Activated CD8-positive, alpha-beta memory T cell treated with anti-CD3 and anti-CD28 coated beads, Interleukin-2, amount 10 ng/mL, durations not matched to agents 7 days and 5 days (primary cell): ENCODE results near the gene ZFP36L1. TPM values are rescaled to one million over a fixed set of nuclear protein-coding genes. Genes with fewer than 3 reads are reported as not detected.

Experiments
- ATAC-seq: fragments of 150-1000 bp; cut with Tn5 transposase; one replicate; pipeline ENCODE4 v1.10.0; 2021; ENCODE audit warnings: moderate library complexity
- CTCF ChIA-PET: fragments of 350-600 bp; sonication (Branson Sonifier 250); formaldehyde crosslinking; loops from one replicate; lab custom pipeline; 2021; ENCODE audit warnings: antibody characterized with exemption; lab: Charles Lee
- DNase-seq: peaks from one replicate; pipeline ENCODE4 v3.0.0-alpha.2; 2020
- H3K27ac Mint-ChIP-seq: one replicate; pipeline ENCODE4 v1.8.0; 2021; ENCODE audit warnings: mild to moderate bottlenecking, mixed read lengths
- H3K27me3 Mint-ChIP-seq: one replicate; pipeline ENCODE4 v1.8.0; 2021; ENCODE audit warnings: mixed read lengths
- H3K36me3 Mint-ChIP-seq: one replicate; pipeline ENCODE4 v1.8.0; 2021; ENCODE audit warnings: mild to moderate bottlenecking, mixed read lengths
- H3K4me1 Mint-ChIP-seq: one replicate; pipeline ENCODE4 v1.8.0; 2021; ENCODE audit warnings: mixed read lengths
- H3K4me3 Mint-ChIP-seq: one replicate; pipeline ENCODE4 v1.8.0; 2021; ENCODE audit warnings: mild to moderate bottlenecking, moderate library complexity, mixed read lengths
- H3K9me3 Mint-ChIP-seq: one replicate; pipeline ENCODE4 v1.8.0; 2022; ENCODE audit warnings: low read depth, mixed read lengths
- total RNA-seq, 2 experiments: library from RNA; stranded (reverse); gene quantifications; one replicate each; pipeline ENCODE4 v1.2.3, GENCODE V29; 2021

The ZFP36L1 gene
- total RNA-seq, 2 experiments from 2014 or later: 53.6 to 85.6 TPM

DNA sequence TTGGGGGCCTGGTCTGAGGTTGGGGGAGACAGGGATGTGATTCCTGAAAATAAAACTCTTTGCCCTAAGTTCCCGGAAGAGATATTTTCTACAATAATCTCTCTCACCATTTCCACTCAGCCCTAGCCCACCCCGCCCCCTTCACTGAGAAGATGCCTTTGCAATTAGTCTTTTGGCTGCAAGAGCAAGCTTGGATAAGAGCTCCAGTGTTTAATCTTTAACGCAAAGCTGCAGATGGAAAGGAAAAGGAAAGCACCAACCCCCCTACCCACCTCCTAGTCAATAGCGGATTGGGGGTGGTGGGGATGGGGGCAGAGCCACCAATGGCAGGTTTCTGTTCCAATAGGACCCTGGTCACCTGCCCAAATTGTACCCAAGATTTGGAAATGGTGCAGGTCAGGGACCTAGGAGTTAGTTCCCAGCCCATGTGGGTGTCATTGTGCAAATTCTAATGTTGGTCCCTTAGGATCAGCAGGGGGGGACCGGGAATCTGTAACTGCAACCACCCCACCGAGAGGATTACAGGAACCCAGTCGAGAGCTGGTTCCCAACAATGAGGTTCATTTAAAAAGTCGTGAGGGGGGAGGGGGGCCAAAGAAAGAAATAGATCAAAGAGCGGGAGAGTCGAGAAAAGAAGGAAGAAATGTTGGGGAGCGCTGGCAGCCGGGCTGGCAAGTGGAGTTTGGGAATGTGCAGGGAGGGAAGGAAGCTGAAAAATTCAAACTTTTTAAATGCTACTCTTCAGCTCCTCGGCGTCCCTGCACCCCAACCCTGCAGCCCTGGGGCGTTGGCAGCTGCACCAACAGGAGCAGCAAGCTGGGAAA, 1.6 kb downstream of the ZFP36L1 start:
- DNase-seq (no peak), ATAC-seq (no peak)
- no peaks in the 10 kb centered on the region for H3K9me3 Mint-ChIP-seq
- peak overlapping the region; percentile 87 for H3K4me3 Mint-ChIP-seq
- peaks cover 51% of the 10 kb centered on the region for H3K4me1 Mint-ChIP-seq
- no peaks in the 10 kb centered on the region for H3K27me3 Mint-ChIP-seq
- CTCF ChIA-PET: interaction anchor here (0.8 to 9.6 kb wide), 14 partner anchors 11 to 541 kb away, joined by 3 to 237 read pairs (median 6); no protein-coding TSS in a partner anchor
- H3K27ac Mint-ChIP-seq: peak overlapping the region; percentile 100
- H3K36me3 Mint-ChIP-seq: peaks cover 48% of the 10 kb centered on the region

- CTCF ChIA-PET: interaction anchor here (1.0 to 9.6 kb wide), 13 partner anchors 10 to 846 kb away, joined by 3 to 237 read pairs (median 13); no protein-coding TSS in a partner anchor
- peak overlapping the region; percentile 87 for H3K4me3 Mint-ChIP-seq
- peak overlapping the region; percentile 100 for H3K27ac Mint-ChIP-seq
- H3K9me3 Mint-ChIP-seq: no peaks in the 10 kb centered on the region
- H3K36me3 Mint-ChIP-seq: peaks cover 48% of the 10 kb centered on the region
- no peaks in the 10 kb centered on the region for H3K27me3 Mint-ChIP-seq
- DNase-seq (peak; percentile 75), ATAC-seq (no peak)
- H3K4me1 Mint-ChIP-seq: peaks cover 54% of the 10 kb centered on the region
Observed at GRCh38 chr14:68790644-68791077, 2.2 kb downstream of the ZFP36L1 start.

- peak; percentile 62 for DNase-seq
- CTCF ChIA-PET: interaction anchor here (0.6 to 9.6 kb wide), 36 partner anchors 8 to 856 kb away, joined by 3 to 237 read pairs (median 4); no protein-coding TSS in a partner anchor
- Mint-ChIP-seq H3K27me3 (no peaks in the 10 kb centered on the region), H3K4me1 (peaks cover 60% of the 10 kb centered on the region), H3K36me3 (peaks cover 48% of the 10 kb centered on the region), H3K27ac (peak overlapping the region; percentile 100), H3K9me3 (no peaks in the 10 kb centered on the region), H3K4me3 (peak overlapping the region; percentile 87)
- no peak for ATAC-seq
Observed at GRCh38 chr14:68789821-68790643, 2.8 kb downstream of the ZFP36L1 start.

- CTCF ChIA-PET: interaction anchor here (0.6 to 9.6 kb wide), 41 partner anchors 9 to 855 kb away, joined by 3 to 237 read pairs (median 4); no protein-coding TSS in a partner anchor
- H3K27ac Mint-ChIP-seq: peak overlapping the region; percentile 100
- peaks cover 45% of the 10 kb centered on the region for H3K36me3 Mint-ChIP-seq
- ATAC-seq (peak; percentile 52), DNase-seq (peak; percentile 94)
- H3K9me3 Mint-ChIP-seq: no peaks in the 10 kb centered on the region
- H3K4me1 Mint-ChIP-seq: peaks cover 58% of the 10 kb centered on the region
- no peaks in the 10 kb centered on the region for H3K27me3 Mint-ChIP-seq
- H3K4me3 Mint-ChIP-seq: peak overlapping the region; percentile 87
Observed at GRCh38 chr14:68788996-68789820, 3.7 kb downstream of the ZFP36L1 start.

GRCh38 chr14:68788275-68788995, 4.4 kb downstream of the ZFP36L1 start:
- Mint-ChIP-seq H3K27ac (peak overlapping the region; percentile 100), H3K36me3 (peaks cover 45% of the 10 kb centered on the region), H3K4me1 (peaks cover 55% of the 10 kb centered on the region), H3K9me3 (no peaks in the 10 kb centered on the region), H3K27me3 (no peaks in the 10 kb centered on the region), H3K4me3 (peak overlapping the region; percentile 87)
- CTCF ChIA-PET: interaction anchor here (0.6 to 9.6 kb wide), 33 partner anchors 8 to 844 kb away, joined by 3 to 237 read pairs (median 5); no protein-coding TSS in a partner anchor
- ATAC-seq: no peak
- DNase-seq: no peak

GRCh38 chr14:68787092-68787992, 5.5 kb downstream of the ZFP36L1 start:
- Mint-ChIP-seq H3K4me3 (peak overlapping the region; percentile 51), H3K4me1 (peaks cover 65% of the 10 kb centered on the region), H3K36me3 (peaks cover 45% of the 10 kb centered on the region), H3K27me3 (no peaks in the 10 kb centered on the region), H3K9me3 (no peaks in the 10 kb centered on the region), H3K27ac (peak overlapping the region; percentile 93)
- CTCF ChIA-PET: interaction anchor here (0.8 to 9.6 kb wide), 21 partner anchors 7 to 966 kb away, joined by 3 to 237 read pairs (median 4); no protein-coding TSS in a partner anchor
- ATAC-seq: peak; percentile 18
- DNase-seq: peak; percentile 75

GRCh38 chr14:68786491-68787091, 6.3 kb downstream of the ZFP36L1 start:
- Mint-ChIP-seq H3K27me3 (no peaks in the 10 kb centered on the region), H3K27ac (peak overlapping the region; percentile 93), H3K36me3 (peaks cover 42% of the 10 kb centered on the region), H3K4me3 (peak overlapping the region; percentile 51), H3K4me1 (peaks cover 73% of the 10 kb centered on the region), H3K9me3 (no peaks in the 10 kb centered on the region)
- CTCF ChIA-PET: interaction anchor here (0.8 to 9.6 kb wide), 7 partner anchors 28 to 965 kb away, joined by 3 to 237 read pairs (median 3); no protein-coding TSS in a partner anchor
- no peak for ATAC-seq
- no peak for DNase-seq

GRCh38 chr14:68785534-68786490, 7.1 kb downstream of the ZFP36L1 start:
- Mint-ChIP-seq H3K4me1 (peaks cover 79% of the 10 kb centered on the region), H3K36me3 (peaks cover 36% of the 10 kb centered on the region), H3K4me3 (no peak overlapping the region), H3K27ac (peak overlapping the region; percentile 93), H3K9me3 (no peaks in the 10 kb centered on the region), H3K27me3 (no peaks in the 10 kb centered on the region)
- ATAC-seq: no peak
- CTCF ChIA-PET: interaction anchor here (1.3 to 9.6 kb wide), 3 partner anchors 29 to 537 kb away, joined by 3 to 237 read pairs (median 8); no protein-coding TSS in a partner anchor
- peak; percentile 69 for DNase-seq

DNA sequence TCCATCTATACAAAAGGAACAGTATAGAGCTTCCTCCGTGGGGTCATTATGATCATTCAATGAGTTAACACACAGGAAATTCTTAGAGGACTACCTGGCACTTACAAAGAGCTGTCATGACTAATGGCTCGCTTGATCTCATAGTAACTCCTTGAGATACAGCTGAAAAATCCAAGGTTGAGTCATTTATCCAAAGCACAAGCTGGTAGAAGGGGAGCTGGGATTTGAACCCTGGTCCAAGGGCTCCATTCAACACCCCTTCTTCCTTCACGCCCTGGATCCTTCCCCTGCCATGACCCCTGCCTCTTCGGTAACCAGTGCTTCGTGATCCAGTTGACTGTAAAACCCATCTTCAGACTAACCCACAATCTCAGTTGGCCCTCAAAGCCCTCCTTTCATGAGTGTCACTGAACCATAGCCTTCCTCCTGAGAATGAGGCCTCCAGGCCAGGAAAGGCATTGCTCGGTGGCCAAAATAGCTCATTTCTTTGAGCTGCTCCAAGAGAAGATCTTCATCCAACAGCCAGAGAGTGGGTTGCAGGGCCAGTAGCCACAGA, 7.8 kb downstream of the ZFP36L1 start:
- no peaks in the 10 kb centered on the region for H3K27me3 Mint-ChIP-seq
- CTCF ChIA-PET: interaction anchor here (2.1 to 9.6 kb wide), 2 partner anchors 30 to 536 kb away, joined by 8 to 237 read pairs; no protein-coding TSS in a partner anchor
- H3K4me3 Mint-ChIP-seq: no peak overlapping the region
- H3K9me3 Mint-ChIP-seq: no peaks in the 10 kb centered on the region
- peaks cover 29% of the 10 kb centered on the region for H3K36me3 Mint-ChIP-seq
- H3K27ac Mint-ChIP-seq: peak overlapping the region; percentile 93
- DNase-seq: peak; percentile 40
- ATAC-seq: no peak
- peaks cover 84% of the 10 kb centered on the region for H3K4me1 Mint-ChIP-seq
